Left lobe of liver (tissue), 2 donors: ENCODE data around the gene STARD10. TPM values are rescaled to one million over a fixed set of nuclear protein-coding genes. Genes with fewer than 3 reads are reported as not detected.
A peak's percentile ranks its signal among the peaks of the same experiment; 100 is the strongest.

ENCODE experiments used
- ATAC-seq: fragments of 200-7000 bp; cut with Tn5 transposase; one replicate; pipeline ENCODE4 v1.9.1; 2020; ENCODE audit warnings: mild to moderate bottlenecking, moderate library complexity
- DNase-seq: peaks from one replicate; pipeline ENCODE4 v3.0.0-alpha.2; 2020; ENCODE audit warnings: low spot score
- total RNA-seq: library from RNA; stranded (reverse); gene quantifications from one replicate; pipeline ENCODE4 v1.2.1, GENCODE V29; 2021
- donor health status: DM: no; HTN: no; CAD: no; lungs with moderate emphysema.
- donor health status: DM: no; HTN: yes; CAD: no.

Gene STARD10
- total RNA-seq, 1 donor from 2014 or later: 493 TPM

DNA sequence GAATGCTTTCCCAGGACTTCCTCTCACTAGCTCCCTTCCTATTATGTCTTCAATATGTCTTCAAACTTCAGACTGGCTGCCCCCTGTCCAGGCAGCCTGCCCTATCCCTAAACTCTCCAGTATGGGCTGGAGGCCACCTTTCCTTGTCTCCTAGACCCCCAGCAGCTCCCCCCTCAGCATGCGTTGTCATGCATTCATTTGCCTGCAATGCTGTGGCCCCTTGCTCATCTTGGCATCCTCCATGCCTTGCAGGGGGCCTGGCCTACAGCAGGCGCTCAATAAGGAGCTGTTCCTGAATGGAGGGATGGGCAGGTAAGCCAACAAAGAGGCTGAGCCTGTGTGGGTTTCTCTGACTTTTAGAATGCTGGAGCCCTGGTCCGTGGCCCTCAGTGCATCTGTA is 25.3 kb downstream of the STARD10 start:
- ATAC-seq (no peak), DNase-seq (no peak)

DNA sequence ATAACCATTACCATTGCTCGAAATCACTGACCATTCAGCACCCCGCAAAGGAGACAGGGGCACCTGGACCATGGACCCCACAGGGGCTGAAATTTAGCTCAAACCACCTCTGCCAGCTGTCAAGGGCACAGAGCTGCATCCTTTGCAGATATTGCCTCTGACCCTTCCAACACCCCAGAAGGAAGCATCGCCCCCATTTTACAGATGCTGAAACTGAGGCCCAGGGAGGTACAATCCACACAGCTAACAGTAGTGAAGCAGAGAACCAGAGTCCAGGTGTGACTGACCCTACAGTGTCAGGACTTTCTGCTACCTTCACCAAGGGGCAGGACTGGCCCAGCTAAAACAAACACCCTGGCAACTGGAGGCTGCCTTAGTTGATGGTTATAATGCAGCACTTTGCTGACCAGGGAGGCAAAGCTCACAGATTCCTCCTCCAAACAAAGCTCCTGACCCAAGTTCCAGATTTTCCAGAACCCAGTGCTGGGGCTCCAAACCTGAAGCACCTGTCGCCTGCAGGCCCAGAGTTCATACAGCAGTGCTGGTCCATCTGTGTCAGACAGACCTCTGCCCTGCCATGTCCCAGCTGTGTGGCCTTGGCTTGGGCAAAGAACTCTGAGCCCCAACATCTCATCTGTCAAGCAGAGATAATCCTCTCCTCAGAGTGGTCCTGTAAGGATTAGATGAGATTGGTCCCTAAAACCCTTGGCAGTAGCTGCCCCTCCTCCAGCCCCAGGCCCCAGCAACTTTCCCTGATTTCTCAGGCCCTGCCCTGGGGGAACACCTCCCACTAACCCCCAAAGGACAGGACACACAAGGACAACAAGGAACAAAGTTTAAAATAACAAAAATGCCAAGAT is 26.4 kb downstream of the STARD10 start:
- ATAC-seq (peak; percentile 35), DNase-seq (no peak)

DNA sequence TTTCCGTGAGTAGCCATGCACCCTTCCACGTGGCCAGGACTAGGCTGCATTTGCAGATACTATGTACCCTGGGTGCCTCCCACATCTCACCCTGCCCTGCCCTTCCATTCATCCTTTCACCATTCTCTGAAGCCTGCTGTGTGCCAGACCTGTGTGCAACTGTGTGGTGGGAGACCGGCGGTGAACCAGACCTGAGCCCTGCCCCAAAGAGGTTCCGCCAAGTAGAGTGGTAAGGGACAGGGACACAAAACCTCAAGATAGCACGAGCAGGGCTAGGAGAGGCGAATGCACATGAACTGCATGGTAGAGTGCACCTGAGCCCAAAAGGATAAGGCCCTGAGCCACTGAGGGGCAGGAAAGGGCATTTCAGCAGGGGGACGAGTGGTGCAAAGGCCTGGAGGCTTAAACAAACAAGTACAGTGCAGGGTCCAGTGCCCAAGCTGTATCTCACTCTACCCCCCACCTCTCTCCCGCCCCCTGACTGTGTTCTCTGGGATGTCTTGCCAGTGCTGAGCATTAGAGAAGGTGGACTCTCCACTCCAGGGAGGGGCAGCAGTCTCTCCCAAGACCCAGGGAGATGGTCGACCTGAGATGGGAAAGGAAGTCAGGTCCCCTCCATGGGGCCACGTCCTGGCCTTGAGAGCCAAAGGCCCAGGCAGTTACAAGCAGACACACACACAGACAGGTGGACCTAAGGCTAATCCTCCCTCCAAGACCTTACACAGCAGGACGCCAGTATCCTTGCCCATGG is 27.5 kb downstream of the STARD10 start:
- ATAC-seq: peak; percentile 83
- DNase-seq: peak; percentile 76

DNA sequence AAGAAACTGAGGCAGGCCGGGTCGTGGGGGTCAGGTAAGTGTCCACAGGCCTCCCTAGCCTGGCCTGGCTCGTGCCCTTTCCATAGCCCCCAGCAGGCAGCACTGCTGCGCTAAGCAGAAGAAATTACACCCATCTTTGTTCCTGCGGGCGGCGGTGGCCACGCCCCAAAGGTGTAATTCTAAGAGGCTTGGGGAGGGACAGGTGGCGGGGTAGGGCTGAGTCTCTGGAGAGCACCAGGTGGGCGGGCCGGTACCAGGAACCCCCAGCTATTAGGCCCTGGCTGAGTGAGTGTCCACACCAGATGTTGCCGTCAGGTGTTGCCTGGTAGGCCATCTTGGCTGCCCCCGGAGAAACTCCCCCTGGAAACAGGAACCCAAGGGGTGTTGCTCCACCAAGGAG is 29.3 kb downstream of the STARD10 start:
- ATAC-seq: no peak
- no peak for DNase-seq

DNA sequence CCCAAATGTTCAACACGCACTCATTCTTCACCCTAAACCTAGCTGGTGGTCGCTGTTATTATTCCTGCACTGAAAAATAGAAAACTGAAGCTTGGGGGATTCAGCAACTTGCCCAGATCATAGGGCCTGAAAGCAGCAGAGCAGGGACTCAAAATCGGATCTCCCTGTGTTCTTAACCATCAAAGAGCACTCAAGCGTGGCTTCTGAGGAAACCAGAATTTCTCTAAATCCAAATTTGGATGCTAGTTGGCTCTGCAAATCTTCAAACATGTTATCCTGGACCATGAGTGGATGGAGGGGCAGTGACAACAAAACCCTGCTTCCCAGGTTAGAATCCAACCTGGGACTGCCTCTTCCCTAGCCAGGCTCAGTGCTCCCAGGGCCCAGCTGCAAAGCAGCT is 30.0 kb downstream of the STARD10 start:
- no peak for DNase-seq
- ATAC-seq: no peak

DNA sequence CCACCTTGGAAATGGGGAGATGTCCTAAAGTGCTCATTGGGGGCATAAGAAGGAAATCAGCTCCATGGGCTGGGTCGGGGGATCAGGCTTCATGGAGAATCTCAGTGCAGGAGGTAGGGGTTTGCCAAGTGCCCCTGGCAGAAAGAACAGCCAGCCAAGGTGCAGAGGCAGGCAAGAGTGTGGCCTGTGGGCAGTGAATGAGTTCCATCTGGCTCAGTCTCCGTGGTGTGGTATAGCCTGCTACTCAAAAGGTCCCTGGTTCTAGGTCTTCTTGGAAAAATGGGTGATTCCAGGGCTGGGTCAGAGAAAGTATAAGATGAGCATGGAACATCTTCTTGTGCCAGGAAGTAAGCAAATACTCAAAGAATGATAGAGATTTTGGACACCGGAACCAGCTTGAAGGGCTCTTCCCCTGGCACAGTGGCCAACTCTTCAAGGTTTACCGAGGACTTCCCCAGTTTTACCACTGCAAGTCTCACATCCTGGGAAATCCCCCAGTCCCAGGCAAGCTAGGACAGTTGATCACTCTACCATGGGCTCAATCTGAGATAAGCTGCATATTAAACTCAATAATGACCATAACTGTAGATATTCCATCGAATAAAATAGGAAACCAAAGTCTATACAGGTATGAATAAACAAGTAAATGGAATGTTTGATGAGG is 31.1 kb downstream of the STARD10 start:
- DNase-seq (no peak), ATAC-seq (no peak)

DNA sequence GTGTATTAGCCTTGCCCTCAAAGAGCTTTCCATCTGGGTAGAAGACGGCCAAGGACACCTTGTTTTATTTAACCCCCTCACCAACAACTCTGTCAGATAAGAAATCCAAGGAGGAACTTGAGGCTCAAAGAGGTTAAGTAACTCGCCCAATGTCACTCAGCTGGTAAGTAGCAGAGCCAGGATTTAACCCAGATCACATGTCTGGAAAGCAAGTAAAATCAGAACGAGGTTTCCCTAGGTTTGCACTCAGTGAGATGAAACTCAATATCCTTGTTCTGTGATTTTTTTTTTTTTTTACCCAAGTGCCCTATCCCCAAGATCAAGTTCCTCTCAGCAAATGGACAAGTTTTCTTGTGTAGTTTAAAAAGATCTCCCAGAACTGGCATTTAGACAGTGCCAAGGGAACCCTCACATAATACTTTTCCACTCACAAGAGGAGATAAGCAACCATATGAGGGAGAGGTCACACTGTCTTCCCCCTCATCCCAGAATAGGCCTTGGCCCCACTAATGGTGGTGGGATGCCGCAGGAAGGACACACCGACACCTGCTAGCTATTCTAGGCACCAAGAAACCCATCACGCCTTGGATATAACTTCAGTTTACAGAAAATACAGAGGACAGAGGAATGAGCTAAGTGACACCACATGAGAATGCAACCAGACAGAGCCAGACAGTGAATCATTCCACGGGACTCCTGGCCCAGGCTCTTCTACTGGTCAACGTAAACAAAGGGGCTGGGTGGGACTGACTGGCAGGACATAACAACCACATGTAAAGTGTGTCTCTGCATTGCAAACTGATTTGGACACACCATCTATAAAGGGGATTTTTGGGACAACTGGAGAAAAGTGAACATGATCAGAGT is 33.1 kb downstream of the STARD10 start:
- DNase-seq (no peak), ATAC-seq (no peak)

DNA sequence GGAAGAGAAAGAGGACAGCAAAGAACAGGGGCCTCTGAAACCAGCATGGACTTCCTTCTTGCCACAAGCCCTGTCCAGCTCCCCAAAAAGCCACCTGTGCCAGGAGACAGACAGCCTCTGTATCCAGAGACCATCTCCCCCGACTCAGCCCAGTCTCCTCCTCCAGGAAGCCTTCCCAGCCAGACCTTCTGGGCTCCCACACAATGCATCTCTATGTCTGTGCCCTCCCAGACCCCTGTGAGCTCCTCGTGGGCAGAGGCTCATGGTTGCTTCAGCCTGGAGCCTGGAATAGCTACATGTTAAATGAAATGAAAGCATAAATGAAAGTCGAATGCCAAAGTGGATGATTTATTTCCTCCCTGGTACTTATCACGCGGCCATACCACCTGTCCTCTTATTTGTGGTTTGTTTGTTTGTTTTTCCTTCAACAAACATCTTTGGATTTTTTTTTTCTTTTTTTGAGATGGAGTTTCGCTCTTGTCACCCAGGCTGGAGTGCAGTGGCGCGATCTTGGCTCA is 34.3 kb downstream of the STARD10 start:
- DNase-seq (no peak), ATAC-seq (no peak)

DNA sequence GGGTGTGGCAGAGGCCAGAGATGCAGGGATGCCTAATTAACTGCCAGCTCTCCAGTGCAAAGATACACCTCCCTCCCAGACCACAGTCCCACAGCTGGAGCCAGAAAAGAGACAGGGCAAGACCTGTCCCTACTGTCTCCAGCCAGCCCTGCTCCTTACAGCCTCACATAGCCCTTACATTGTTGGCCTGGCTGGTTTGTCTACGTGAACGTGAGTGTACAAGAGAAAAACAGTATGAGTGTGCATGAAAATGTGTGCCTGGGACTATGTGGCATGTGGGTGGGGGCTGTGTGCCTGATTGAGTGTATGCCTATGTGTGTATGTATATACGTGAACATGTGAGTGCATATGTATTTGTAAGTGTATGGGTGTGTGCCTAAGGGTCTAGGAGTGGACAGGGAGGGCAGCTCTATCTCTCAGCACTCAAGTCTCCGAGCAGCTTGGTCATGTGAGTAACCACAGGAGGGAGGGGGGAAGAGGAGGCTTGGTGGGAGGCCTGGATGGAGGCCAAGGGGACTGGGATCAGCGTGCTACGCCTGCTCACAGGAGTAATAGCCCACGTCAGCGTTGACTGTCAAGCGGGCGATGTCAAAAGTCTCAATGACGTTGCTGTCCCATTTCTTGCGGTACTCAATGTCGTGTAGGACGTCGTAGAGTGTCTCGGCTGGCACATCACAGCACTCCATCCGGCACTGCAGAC is 35.0 kb downstream of the STARD10 start:
- DNase-seq (no peak), ATAC-seq (no peak)

DNA sequence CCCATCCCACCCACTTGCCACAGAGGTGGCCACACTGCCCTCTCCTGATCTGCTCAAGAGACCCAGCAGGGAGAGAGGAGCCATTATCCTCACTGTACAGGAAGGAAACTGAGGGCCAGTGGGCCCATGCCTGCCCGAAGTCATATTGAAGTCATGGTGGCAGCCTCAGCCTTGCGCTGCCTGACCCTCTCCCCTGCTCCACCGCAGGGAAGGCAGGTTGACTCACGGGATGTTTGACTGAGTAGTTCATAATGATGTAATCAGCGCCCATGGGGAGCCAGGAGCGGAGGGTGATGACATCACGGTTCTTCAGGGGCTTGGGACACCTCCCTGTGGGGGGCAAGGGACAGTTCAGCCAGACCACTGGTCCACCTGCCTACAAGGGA is 35.5 kb downstream of the STARD10 start:
- ATAC-seq (no peak), DNase-seq (no peak)

DNA sequence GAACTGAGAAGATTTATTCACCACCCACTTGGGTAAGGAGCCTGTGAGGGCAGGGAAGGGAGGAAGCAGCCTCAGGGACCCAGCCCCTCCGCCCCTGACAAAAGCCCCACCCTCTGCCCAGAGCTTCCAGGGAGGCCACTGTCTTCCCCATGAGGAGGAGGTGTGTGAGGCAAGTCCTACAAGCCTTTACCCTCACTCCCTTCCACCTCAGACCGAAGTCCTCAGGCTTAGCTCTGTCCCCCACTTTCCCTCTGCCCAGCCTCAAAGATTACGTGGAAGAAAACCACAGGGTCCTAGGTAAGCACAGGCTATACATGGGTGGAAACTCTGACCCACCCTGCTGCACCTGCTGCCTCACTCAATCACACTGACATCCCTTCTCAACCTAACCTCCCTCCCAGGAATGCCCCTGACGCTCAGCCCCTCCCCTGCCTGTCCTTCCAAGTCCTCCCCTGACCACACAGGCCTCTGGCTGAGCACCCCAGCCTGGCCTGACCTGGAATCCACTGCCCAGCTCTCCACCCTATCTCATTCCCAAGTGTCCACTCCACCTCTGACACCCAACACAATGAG is 38.0 kb downstream of the STARD10 start:
- DNase-seq: peak; percentile 49
- ATAC-seq: no peak

DNA sequence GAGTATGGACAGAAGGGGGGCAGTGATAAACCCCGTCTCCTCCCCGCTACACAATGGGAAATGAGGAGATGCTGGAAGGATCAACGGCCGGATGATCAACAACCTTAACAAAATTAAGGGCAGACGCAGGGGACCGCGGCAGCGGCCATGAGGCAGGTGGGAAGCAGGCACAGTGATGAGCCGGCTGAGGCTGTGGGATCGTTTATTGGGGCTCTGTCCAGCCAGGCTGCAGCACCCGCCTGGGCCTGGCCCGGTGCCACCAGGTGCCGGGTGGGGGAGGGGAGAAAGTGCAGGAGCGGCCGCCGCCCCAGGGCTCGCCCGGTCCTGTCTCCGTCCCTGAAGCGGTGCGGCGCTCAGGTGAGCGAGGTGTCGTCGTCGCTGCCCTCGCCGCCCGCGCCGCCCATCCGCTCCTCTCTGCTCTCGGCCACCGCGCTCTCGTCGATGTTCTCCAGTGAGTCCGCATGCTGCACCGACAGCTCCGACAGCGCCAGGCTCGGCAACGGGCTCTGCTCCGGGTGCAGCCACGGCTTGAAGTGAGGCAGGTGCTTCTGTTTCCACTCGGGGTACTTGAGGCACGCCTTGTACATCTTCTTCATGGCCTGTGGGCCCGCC is 39.2 kb downstream of the STARD10 start:
- ATAC-seq: peak; percentile 8
- peak; percentile 58 for DNase-seq

DNA sequence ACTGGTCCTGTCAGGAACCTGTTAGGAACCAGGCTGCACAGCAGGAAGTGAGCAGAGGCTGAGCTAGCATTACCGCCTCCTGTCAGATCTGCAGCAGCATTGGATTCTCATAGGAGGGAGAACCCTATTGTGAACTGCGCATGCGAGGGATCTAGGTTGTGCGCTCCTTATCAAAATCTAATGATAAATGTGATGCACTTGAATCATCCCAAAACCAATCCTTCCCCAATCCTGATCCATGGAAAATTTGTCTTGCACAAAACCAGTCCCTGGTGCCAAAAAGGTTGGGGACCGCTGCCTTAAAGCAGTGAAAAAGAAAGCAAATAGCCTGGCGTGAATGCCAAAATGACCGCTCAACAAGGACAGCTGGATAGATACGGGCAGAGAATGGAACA is 39.7 kb downstream of the STARD10 start:
- DNase-seq: no peak
- ATAC-seq: no peak

DNA sequence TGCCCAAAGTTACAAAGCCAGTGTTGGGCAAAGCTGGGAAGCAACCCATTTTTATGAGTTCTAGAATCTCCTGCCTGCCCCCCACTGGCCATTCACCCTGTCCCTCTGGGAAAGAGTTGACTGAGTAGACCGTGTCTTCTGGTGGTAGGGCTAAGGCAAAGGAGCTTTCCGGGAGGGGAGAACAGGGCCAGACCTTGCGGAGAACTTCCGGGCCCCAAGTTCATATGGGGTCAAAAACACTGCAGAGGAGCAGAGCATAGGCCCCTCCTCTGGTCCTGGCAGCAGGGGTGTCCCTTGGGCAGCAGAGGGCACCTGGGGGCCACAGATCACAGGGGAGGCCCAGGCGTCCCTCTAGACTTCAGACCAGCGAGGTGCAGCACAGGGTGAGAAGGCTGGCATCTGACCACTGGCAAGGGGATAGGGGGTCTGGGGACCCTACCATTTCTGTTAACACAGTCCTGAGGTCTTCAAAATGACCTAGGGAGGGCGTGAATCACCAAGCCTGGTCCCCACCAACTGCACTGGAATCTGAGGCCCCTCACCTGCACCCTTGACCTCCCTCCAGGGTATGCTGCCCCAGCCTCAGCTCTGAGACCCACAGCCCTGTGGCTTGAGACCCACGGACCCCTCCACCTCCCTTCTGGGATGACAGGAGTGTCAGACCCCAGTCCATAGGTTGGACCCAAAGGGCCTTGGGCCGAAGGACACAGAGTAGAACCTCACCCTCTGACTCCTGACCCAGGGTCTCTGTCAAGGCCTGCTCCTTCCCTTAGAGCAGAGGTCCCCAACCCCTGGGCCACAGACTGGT is 40.3 kb downstream of the STARD10 start:
- DNase-seq: peak; percentile 51
- ATAC-seq: peak; percentile 27

DNA sequence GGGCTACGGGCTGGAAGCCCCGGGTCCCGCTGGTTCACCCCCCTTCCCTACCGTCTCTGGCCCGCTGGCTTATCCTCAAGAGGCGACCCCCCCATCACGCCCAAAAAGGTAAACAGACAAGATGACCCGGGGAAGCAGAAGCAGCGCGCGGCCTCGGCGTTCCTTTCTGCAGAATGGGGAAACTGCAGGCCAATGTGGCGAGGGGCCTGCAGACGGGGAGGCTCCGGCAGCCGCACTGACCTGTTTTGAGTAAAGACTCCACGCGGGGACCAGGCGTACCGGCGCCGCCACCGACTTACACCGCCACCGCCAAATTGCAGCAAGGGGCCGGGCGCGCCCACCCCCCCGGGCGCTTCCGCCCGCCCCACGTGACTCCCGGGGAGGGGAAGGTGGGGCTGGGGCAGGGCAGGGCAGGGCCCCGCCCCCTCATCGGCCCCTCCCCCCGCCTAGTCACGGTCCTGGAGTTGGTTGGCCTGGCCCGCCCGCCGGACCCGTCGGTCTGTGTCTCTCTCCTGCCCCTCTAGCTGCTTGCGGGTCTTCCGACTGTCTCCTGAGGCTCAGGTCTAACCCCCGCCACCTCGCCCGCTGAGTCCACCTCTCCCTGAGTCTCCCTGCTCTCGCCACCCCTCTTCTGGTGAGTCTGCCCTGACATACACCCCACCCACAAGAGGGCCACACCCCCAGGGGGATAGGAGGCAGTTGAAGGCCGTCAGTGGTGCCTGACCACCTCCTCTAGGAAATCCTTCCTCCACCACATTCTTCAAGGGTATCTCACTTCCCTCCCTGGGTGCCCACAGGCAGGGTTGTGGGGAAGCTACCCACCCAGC is 41.5 kb downstream of the STARD10 start, which contains the start of gene ARAP1:
Gene ARAP1 (minus strand): TSS at position 321 of the 827 bp plus-strand sequence. CDS start 25,280 bp downstream, outside the sequence.
- DNase-seq: peak; percentile 75
- peak; percentile 80 for ATAC-seq

DNA sequence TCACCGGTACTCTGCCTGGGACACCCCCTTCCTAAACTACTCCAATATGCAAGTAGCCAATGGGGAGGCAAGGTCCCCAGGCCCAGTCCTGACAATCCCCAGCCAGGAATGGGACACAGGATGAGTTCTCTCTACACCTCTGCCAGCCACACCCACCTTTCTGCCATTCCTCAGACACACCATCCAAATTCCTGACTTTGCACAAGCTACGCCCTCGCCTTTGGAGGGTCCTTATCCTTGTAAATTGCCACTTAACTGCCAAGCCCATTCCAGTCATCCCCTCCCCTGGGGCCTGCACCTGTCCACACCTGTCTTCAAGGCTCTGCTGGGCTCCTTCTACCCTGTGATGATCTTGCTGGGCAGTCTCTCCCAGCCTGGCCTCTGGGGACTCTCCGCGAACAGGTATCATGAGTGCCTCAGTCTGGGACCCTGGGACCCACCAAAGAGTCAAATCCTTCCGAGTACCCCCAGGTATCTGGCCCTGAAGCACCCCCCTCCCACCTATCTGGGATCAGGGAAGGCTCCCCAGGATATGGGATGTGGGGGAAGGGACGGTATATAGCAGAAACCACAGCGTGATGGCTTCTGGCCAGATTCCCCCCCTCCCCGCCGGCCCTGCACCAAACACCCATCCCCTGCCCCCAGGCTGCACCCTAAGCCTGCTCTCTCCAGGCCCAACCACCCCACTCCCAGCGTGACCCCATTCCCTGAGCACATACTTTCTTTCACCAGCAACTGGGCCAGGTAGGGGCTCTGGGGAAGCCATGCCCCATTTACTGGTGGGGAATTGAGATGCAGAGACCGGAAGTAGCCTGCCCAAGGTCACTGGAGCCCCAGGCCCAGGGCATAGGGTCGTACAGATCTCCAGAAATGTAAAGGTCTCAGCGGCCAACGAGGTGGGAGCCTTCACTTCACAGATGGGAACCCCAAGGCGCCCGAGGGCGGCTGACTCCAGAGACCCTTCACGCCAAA is 42.4 kb downstream of the STARD10 start:
- ATAC-seq (no peak), DNase-seq (no peak)
